GM12892 (cell line): ENCODE measurements around the gene KRT31.

ENCODE experiments used
- DNase-seq: peaks from one replicate; pipeline ENCODE4 v3.0.0; 2011; ENCODE audit not compliant: insufficient read length
- FAIRE-seq: peaks from 2 replicates; lab custom pipeline; 2011; peaks lifted over from hg19 to GRCh38; lab: Jason Lieb, UNC
- POLR2A ChIP-seq: IDR thresholded peaks from 2 replicates; pipeline ENCODE4 v1.6.1; 2011; ENCODE audit warnings: low read depth, low read length, control low read depth
- POLR2AphosphoS5 ChIP-seq: IDR thresholded peaks from 2 replicates; pipeline ENCODE4 v1.6.1; 2011; ENCODE audit warnings: low read depth, low read length, control low read depth
- TAF1 ChIP-seq: IDR thresholded peaks from 2 replicates; pipeline ENCODE4 v1.6.1; 2011; ENCODE audit warnings: low read depth, mild to moderate bottlenecking, control low read depth, low read length, borderline replicate concordance

KRT31 gene

DNA sequence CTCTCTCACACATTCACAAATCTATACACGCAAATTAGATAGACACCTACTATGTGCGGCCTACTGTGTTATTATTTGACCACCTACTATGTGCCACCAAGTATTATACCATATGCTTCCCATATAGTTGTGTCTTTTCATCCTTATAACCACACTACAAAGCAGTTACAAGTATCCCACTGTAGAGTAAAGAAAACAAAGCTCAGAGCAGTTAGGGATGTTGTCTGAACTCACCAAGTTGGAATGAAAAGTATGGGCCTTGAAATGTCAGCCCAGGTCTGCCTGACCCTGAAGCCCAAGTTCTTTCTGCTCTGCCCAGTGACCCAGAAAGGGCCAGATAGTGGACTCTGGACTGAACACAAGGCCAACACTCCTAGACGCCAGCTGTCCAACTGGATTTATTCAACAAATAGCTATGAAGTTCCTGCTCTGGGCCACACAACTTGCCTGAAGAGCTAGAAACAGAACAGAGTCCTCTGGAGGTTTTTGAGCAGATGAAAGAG is 18.5 kb upstream of the KRT31 start:
- TF ChIP-seq POLR2AphosphoS5 = no peak
- TF ChIP-seq POLR2A = no peak
- TF ChIP-seq TAF1 = no peak
- DNase-seq (no peak), FAIRE-seq (no peak)

DNA sequence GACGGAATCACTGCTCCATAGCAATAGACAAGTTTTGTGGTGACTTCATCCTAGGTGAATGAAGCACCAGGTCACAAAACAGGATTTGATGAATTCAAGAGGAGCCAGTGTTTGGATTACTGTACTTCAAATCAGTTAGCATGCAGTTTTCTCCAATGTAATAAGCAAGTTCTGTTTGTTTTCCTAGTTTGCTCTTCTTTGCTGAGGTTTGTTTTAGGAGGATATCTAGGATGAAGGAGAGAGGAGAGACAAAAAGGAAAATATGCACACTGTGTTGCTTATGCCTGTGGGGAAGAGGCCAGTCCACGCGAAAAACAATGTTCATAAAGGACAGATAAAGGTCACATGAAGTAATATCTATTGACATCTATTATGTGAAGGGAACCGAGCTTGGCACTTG is 18.0 kb upstream of the KRT31 start:
- TF ChIP-seq POLR2A = no peak
- no peak for TF ChIP-seq TAF1
- TF ChIP-seq POLR2AphosphoS5 = no peak
- no peak for DNase-seq
- FAIRE-seq = no peak

DNA sequence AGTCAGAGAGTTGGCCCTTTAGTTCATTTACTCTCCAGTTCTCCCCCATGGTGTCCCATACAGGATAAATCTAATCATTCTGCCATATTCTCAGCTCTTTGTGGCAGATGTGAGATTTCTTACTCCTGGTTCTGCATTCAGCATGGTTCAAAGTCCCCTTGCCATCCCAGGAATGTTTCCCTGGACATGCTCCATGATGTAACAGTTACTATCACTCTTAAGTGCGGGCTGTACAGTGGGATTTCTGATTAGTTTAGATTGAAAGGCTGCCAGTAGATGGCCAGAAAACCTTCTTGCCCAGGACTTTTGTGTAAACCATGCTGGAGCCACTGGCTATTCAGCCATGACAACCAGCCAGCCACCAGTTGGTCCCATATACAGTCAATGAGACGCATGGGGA is 16.6 kb upstream of the KRT31 start:
- DNase-seq (no peak), FAIRE-seq (no peak)
- TF ChIP-seq POLR2AphosphoS5 = no peak
- no peak for TF ChIP-seq TAF1
- no peak for TF ChIP-seq POLR2A

- DNase-seq = no peak
- TF ChIP-seq POLR2AphosphoS5 (no peak), TAF1 (no peak), POLR2A (no peak)
- FAIRE-seq = no peak
Measured at GRCh38 chr17:41413353-41413957, 16.0 kb upstream of the KRT31 start.

- DNase-seq (no peak), FAIRE-seq (no peak)
- no peak for TF ChIP-seq POLR2AphosphoS5
- no peak for TF ChIP-seq POLR2A
Measured at GRCh38 chr17:41411072-41411840, 13.8 kb upstream of the KRT31 start.

DNA sequence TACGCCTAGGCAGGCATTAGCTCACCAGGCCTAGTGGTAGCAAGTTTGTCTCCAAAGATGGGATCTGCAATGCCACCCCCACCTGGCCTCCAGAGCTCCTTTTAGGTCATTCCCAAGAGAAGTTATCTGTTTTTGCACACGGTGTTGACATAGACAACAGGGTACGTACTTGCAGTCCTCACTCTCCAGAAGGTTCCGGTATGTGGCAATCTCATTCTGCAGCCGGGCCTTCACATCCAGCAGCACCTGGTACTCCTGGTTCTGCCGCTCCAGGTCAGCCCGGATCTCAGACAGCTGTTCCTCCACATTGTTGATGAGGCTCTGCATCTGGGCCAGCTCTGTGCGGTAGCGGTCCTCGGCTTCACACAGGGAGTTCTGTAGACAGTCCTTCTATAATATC is 9.8 kb upstream of the KRT31 start:
- DNase-seq = no peak
- no peak for FAIRE-seq
- TF ChIP-seq POLR2A (no peak), TAF1 (no peak), POLR2AphosphoS5 (no peak)

DNA sequence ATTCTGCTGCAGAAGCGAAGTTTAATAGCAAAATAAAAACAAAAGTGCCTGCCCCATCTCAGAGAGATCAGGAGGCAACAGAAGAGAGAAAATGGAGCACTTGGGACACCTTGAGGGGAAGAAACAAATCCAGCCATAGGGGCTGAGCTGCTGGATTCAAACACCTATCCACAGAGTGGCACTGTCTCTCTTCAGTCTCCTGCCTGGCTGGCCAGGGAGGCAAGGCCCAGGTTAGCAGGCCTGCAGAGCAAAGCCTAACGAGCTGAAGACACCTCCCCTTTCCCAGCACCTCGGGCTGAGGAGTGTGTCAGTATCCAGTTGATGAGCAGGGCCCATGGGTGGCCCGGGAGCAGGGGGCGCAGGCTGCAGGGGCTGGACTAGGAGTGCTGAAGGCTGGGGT is 8.8 kb upstream of the KRT31 start:
- no peak for TF ChIP-seq POLR2A
- no peak for TF ChIP-seq TAF1
- no peak for TF ChIP-seq POLR2AphosphoS5
- no peak for FAIRE-seq
- no peak for DNase-seq

DNA sequence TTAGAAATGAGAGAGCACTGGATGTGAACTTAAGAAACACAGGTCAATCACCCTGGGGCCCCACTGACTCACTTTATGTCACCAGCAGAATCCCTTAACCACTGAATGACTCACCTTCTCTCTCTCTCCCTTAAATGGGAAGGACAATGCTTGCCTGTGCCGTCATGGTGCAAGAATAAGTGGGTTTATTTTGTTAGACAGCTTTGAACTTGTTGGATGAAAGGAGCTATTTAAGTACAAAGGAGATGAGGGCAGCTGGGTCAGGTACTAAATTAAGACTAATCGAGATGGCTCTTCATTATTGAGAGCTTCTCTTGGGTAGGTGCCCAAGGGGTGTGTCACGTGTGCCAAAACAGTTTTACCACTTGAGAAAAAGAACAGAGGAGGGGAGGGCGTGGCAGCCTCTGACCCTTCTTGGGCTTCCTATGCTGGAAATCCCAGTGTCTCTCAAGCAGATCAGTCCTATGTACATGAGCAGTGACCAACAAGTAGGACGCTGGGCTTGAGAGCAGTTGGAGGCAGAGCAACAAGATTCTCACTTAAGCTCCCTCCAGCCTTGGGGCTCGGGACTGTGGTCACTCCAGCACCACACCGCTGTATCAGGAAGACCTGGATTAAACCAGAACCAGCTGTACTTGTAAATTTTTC is 6.7 kb upstream of the KRT31 start:
- TF ChIP-seq POLR2A (no peak), TAF1 (no peak), POLR2AphosphoS5 (no peak)
- FAIRE-seq (no peak), DNase-seq (no peak)

DNA sequence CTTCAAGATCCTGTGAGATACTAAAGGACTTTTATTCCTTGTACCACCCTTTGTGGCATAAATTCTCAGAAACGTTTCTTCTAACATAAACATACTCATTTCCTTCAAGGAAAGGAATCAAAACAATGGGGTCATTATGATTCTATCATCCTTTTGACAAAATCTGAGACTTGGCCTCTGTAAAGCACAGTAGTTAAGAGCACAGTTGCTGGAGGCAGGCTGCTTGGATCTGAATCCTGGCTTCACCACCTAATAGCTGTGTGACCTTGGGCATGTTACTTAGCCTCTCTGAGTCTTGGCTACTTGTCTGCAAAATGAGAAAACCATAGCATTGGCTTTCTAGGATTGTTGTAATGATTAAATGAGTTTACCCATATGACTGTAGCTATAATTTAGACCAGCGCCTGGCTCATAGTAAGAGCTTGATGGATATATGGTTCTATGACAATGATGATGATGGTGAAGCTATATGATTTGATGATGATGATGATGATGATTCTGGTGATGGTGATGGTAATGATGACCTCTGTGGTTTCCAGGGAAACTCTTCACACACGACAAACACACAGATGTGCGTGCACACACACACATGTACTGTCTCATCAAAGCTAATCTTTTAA is 6.1 kb upstream of the KRT31 start:
- no peak for FAIRE-seq
- TF ChIP-seq TAF1 (no peak), POLR2A (no peak), POLR2AphosphoS5 (no peak)
- DNase-seq = no peak

DNA sequence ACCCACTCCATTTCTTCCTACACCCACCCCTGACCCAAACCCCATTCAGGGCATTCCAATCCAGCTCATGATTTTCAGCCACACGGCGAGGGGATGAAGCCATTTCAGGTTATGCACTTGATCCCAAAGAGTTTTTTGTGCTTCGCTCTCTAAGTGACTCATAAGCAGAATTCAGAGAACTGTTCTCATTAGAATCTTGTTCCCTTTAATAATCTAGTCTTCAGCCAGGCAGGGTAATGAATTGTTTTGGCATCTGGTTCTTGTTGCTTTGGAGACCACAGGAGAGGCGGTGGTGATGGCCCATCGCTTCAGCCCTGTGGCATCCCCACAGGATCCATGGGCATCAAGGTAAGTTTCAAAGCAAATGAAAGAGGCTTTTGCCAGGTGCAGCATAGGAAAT is 4.8 kb upstream of the KRT31 start:
- no peak for DNase-seq
- no peak for FAIRE-seq
- no peak for TF ChIP-seq POLR2AphosphoS5
- no peak for TF ChIP-seq POLR2A
- TF ChIP-seq TAF1 = no peak

GRCh38 chr17:41396340-41396739 is 1.1 kb downstream of the KRT31 start:
- TF ChIP-seq POLR2AphosphoS5 (no peak), TAF1 (no peak), POLR2A (no peak)

More at GRCh38 chr17:41396340-41396739, 1.1 kb downstream of the KRT31 start:
- DNase-seq (no peak), FAIRE-seq (no peak)
